HL-60 (cell line): Measurements from ENCODE around the gene TXNDC16.

Experiments
- CTCF ChIP-seq: IDR thresholded peaks from one replicate; pipeline ENCODE4 v1.5.1; 2011; ENCODE audit warnings: low read length, control low read depth, inconsistent platforms; ENCODE audit not compliant: insufficient read depth
- GABPA ChIP-seq: IDR thresholded peaks from 2 replicates; pipeline ENCODE4 v1.6.1; 2012; ENCODE audit warnings: low read depth
- POLR2AphosphoS5 ChIP-seq: IDR thresholded peaks from 2 replicates; pipeline ENCODE4 v1.6.1; 2012; ENCODE audit warnings: low read depth

- TF ChIP-seq POLR2AphosphoS5 = no peak
- TF ChIP-seq CTCF = no peak
- TF ChIP-seq GABPA = no peak
These were observed 90.6 kb downstream of the TXNDC16 start for GRCh38 chr14:52461721-52462120.
